CD1c-positive myeloid dendritic cell (primary cell): ENCODE measurements around the gene NUCKS1.

Experiments used
- DNase-seq: peaks from one replicate; pipeline ENCODE4 v3.0.0-alpha.2; 2016; ENCODE audit errors: extremely low spot score

The NUCKS1 gene, protein sequence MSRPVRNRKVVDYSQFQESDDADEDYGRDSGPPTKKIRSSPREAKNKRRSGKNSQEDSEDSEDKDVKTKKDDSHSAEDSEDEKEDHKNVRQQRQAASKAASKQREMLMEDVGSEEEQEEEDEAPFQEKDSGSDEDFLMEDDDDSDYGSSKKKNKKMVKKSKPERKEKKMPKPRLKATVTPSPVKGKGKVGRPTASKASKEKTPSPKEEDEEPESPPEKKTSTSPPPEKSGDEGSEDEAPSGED

DNA sequence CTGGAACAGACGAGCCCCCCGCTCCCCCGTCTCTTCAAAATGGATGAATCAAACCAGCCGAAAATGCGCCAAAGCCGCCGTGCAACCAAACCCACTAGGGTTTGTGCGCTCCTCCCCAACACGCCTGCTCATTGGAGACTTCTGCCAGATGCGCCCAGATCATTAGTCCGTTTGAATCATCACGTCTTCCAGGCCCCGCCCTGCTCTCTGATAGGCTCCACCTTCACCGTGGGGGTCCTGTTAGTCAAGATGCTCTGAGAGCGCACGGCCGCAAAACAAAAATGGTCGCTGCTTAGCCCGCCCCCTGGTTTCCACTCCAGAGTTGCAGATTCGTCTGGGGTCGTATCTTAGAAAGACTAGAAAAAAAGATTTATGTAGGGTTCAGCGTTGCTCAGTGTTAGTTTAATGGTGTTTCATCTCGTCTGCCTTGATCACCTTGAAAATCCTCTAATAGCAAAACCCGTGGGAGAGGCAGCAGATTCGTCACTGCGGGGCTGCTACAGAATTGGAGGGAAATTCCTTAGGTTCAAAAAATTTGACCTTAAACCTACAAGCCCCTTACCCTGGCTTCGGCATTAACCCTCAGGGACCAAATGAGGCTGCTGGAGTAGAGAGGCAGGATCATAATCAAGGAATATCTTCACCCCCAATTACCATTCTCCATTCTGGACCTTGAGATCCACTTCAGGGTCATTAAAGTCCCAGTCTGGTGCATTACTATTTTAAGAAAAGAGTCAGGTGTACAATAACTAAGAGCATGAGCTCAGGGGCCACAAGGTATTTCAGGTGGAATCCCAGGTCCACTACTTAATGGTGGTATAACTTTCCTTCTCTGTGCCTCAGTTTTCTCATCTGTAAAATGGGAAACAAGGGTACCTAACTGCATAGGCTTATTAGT is at the start of gene NUCKS1:
TSS of gene NUCKS1 (minus strand) at position 45 of the 898 bp plus-strand sequence. CDS start 209 bp downstream, outside the sequence.
- peak; percentile 98 for DNase-seq

DNA sequence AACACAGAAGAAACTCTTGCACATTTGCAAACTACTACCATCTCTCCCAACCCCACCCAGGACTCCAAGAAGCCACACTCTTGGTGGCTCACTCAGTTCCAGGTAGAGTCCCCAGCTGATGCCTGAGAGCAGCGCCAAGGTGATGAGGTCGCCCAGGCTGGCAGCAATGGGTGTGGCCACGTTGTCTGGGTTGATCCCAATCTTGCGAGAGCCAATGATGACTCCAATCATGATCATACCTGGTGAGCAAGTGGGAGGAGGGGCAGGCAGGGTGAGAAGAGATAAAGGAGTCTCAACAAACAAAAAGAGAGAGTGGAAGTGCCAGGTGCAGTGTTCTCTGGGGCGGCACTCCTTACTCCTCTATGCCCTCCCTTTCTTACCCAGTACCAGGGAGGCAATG is 48.6 kb upstream of the NUCKS1 start:
- no peak for DNase-seq

DNA sequence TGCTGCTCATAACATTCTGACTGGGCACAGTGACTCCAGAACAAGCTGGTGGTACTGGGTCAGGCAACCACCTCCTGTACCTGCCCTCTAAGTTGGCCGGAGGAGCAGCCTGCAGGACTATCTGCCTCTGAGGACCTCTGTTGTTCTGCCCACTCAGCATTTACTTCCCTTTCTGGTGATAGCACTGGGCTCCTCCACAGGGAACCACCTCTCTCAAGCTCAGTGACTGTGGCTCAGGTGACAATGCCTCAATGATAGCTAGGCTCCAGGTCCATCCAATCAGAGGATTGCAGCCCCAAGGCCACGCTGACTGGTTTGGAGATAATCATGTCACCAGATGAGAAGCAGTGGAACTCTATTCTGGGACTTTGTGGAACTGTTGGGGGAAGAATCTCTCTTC is 47.2 kb upstream of the NUCKS1 start:
- no peak for DNase-seq

DNA sequence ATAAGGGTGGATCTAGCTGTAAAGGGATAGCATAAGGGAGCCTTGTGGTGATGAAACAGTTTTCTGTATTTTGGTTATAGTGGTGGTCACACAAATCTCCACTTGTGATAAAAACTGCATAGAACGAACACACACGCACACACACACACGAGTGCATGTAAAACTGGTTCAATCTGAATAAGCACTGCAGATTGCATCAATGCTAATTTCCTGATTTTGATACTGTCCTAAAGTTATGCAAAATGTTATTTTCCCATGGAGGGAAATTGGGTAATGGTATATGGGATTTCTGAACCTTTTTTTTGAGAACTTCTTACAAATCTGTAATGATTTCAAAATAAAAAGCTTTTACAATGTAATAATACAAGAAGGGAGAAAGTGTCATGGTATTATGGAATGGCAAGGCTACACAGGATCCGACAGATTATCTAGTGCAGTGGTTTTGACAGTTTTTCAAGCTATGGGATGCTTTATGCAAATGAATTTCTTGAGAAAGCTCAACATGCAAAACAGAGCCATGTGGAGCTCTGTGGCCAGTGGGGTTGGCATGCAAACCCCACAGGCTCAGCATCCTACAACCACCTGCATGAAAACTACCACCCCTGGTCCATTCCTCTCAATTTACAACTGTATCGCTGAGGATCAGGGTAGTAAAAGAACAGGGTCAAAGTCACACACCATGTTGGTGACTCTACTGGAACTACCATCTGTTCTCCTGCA is 44.2 kb upstream of the NUCKS1 start:
- DNase-seq: peak; percentile 21

DNA sequence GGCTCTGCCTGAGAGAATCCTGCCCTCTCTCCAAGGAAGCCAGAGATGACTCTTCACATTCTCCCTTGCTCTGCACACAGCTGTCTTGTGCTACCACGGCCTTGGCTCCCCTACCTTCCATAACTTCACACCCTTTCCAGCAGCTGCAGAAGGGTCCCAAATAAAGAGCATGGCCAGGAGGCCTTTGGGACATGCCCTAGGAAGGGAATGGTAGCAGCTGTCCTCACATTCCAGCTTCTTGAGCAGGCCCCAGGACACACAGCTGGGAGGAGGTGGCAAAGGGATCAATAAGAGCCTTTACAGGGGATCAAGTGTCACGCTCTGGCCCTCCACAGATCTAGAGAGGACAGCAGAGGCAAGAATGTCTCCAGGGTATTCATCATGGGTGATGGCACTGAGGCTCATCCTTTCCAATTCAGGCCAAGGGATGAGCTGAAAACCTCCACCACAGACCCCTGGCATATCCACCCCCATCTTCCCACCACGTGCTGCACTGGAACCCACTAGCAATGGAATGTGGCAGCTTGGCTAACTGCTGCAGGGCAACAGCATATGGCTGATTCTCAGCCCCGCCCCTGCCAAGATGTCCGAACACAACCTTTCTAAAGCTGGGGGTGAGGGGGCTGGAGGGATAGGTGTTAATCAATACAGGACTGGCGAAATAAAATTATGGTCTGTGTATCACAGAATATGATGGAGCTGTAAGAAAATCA is 43.1 kb upstream of the NUCKS1 start:
- no peak for DNase-seq

DNA sequence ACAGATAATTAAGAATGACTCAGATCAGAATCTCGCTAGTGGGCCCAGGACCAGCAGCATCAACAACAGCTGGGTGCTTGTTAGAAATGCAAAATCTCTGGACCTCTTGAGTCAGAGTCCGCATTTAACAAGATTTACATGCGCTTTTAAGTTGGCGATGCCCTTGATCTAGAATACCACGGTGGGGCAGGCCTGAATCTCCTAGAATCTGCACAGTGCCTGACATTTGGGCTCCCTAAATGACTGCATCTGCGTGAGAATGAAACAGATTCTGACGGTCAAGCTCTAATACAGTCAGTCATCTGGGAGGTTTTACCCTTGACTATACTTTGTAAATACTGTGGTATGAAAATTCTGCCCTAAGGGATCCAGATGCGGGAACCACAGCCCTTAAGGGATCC is 42.5 kb upstream of the NUCKS1 start:
- DNase-seq: no peak

DNA sequence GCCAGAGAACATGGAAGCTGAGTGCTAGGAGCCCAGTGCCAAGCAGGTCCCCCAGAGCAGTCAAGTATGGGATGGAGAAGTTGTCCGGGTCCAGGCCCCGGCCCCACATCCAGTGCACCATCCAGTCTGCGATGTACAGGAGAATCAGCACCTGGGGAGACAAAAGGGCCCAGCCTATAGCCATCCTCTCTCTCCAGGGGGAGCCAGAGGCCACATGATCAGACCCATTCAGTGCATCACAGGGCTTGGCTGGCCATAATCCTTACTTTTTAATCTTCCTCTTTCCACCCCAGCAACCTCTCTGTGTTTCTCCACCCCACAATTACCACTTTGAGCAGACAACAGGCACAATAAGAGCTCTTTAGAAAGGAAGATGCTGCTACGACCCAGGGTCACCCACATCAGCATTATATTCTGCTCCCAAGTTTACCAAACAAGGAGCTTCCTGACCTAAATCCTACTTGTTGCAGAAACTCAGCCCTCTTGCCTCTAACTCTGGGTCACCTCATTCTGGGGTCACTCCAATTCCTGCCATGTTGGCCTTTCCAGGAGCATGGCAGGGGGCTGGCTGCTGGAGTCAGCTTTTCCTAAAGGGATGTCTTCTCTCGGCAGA is 41.7 kb upstream of the NUCKS1 start:
- DNase-seq: peak; percentile 64

DNA sequence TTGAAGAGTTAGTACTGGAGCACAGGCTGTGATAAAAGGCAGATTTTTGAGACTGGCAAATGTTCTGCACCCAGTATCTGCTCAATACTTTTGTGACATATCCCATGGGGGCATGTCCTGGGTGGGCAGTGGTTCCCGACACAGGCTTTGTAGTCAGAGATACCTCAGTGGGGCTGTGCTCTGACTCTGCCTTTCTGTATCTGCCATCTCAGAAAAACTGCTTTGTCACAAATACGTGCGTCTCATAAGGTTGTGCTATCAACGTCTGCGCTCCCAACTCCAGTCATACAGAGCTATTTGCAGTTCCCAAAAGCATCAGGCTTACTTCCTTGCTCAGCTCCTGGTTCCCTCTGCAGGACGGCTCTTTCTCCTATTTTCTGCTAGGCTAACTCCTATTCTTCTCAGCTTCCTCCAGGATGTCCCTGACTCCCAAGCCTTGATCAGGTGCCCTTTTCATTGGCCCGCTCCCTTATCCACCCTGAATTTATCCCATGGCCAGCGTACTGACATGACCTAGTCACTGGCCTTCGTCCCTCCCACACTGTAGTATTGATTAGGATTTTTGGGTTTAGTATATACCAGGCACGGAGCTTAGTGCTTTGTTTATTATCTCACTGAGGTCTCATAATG is 37.4 kb upstream of the NUCKS1 start:
- no peak for DNase-seq

DNA sequence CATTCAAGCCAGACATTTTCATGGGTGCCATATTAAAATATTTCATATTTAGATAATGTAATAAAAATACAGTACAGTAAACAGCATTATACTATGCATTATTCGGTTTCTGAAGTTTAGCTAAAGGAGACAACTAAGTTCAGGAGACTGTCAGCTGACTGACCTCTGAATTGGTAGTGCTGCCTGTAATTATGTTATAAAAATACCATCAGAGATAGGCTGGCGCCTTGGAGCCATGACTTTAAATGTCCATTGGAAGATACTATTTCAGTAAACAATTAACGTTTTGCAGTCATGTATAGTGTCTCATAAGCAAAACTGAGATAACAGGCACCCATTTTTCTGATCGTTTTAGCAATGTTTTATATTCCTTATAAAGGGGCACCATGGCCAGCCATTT is 36.6 kb upstream of the NUCKS1 start:
- no peak for DNase-seq

DNA sequence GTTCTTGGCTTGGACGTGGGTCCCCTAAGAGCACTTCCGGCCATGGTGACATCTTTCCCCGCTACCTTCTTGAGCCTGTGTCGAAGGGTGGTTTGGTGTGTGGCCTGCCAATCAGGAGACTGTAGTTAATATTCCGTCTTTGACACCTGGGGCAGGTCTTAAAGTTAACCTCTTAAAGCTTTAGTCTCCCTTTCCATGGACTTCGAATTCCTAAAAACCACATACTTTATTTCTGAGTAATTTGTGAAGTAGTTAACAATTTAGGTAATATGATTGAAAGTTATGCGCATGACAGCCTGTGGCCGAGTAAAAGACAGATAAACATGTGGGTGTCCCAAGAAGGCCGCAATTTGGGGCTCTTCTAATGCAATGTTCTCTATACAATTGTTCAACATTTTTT is 35.5 kb upstream of the NUCKS1 start:
- DNase-seq: no peak

DNA sequence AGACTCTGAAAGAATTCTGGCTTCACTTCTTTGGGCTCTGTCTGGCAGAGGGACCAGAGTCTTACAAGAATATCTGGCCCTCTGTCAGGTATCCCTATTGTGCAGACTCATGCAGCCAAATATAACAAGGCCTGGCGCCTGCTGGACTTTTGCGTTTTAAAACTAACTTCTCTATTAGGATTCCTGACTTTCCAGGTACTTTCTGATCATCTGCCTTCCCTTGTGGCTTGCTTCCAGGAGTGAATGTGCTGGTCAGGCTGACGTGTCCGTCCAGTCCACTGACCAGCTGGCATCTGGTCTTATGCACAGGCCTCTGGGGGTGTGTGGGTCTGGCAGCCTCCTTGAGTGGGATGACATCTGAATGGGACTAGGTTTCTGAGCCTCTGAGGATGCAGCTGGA is 33.9 kb upstream of the NUCKS1 start:
- DNase-seq: no peak

DNA sequence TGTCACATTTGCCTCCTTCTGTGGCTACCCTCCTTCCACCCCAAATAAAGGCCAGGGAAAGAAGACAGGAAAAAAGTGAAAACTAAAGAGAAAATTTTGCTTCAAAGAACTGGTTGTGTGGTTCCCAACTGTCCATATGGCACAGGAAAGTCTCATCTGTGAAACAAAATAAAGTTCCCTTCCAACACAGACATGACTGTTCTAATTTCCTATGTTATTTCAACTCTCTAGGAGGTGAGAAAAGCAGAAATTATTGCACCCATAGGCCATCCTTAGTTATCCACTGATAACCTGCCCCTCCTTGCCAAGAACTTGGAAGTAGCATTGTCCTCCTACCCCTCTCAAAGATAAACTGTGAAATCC is 33.4 kb upstream of the NUCKS1 start:
- DNase-seq: no peak

DNA sequence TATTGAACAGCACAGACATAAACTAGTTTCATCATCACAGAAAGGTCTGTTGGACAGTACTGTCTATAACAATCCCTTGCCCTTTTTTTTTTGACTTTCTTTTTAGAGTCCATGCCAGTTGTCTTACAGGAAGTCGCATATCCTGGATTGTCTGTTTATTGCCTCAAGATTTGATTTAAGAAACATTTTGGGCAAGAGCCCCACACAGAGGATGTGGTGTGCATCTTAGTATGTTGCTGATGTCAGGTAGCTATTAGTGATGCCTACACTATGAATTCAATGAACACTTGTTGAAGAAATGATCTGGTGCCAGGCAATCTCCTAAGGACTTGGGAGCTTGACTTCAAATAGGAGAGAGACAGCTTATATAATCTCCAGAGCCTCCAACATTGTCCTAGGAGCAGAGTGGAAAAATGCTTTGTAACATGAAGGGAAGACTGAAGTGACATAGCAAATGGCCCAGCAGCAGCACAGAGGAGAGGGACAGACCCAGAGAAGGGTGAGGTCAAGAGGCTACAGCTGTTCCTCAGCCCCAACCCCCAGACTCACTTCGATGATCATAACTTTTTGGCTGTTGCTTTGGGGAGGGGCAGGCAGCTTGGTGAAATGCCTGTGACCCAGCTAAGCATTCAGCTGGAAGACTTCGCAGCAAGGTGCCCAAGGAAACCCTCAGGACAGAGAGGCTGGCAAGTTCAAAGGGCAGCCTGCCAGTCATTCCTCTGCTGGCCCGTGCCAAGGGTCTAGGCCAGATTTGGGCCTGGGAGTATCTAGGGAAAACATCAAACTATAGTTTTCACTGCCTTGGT is 32.8 kb upstream of the NUCKS1 start:
- DNase-seq: no peak

DNA sequence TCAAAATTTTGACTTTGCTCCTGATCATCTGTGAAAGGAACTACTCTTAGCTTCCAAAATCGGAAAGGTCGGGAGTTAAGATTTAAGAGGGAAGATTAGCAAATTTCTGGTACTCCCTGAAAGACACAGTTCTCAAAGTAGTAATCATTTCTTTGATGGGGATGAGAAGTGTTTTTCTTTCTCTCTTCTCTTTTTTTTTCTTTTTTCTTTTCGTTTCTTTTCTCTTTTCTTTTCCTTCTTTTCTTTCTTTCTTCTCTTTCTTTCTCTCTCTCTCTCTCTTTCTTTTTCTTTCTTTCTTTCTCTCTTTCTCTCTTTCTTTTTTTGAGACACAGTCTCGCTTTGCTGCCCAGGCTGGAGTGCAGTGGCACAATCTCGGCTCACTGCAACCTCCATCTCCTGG is 30.4 kb upstream of the NUCKS1 start:
- DNase-seq: no peak

DNA sequence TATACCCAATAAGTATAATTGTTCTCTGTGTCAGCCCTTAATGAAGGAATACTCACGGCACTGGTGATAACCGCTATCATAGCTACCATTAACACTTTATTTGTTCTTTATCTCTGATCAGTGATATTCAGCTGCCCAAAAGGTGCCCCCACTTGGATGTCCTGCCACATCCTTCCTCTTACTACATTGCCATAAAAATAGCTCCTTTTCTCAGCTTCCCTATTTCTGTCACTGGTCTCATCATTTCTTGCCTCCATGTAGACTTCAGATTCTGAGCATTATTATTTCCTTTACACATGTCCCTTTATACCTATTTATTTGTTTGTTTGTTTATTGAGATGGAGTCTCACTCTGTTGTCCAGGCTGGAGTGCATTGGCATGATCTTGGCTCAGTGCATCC is 28.0 kb upstream of the NUCKS1 start:
- peak; percentile 46 for DNase-seq

DNA sequence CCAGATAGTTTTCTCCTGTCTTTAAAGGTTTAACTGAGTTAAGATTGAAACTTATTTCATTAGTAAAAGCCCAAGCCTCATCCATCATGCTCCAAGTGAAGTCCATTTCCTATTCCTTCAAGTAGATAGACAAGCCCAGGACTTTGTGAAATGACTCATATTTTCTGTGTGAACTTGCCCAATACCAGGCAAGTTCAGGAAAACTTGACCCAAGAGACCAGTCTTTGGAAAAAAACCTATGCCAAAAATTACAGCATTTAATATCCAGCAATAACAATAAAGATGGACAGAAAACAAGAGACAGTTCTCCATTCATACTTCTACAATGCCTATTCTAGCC is 25.7 kb upstream of the NUCKS1 start:
- peak; percentile 28 for DNase-seq

DNA sequence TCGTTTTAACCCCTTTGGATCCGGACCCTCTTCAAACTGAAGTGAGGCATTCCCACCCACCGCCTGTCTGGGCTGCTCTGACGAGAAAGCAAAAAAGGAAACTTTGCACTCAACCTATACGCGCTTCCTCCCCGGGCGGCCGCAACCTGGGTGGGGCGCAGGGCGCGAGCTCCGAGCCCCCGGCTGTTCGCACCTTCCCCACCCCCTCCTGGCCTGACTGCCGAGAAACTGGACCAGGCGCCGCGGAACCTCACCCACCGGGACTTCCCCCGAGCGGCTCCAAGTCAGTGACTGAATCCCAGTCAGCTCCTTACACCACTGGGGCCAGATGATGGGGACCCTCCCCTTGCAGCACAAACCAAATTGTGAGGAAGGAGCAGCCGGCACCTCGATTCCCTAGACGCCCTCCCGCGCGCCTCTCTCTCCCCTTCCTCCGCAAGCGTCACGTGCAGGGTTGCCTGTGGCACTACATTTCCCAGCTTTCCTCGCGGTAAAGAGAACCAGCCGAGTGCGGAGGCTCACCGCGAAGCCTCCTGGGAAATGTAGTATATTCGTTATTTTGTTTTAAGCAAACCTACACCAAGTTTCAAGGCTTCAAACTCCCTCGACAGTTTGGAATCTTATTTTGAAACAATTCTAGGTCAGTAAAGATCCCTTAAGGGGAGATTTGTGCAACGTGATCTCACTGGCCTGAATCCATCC is 25.2 kb upstream of the NUCKS1 start, which contains the start of gene RAB29:
TSS of gene RAB29 (minus strand) at position 468 of the 702 bp plus-strand sequence. CDS start 526 bp downstream, outside the sequence.
- peak; percentile 89 for DNase-seq

DNA sequence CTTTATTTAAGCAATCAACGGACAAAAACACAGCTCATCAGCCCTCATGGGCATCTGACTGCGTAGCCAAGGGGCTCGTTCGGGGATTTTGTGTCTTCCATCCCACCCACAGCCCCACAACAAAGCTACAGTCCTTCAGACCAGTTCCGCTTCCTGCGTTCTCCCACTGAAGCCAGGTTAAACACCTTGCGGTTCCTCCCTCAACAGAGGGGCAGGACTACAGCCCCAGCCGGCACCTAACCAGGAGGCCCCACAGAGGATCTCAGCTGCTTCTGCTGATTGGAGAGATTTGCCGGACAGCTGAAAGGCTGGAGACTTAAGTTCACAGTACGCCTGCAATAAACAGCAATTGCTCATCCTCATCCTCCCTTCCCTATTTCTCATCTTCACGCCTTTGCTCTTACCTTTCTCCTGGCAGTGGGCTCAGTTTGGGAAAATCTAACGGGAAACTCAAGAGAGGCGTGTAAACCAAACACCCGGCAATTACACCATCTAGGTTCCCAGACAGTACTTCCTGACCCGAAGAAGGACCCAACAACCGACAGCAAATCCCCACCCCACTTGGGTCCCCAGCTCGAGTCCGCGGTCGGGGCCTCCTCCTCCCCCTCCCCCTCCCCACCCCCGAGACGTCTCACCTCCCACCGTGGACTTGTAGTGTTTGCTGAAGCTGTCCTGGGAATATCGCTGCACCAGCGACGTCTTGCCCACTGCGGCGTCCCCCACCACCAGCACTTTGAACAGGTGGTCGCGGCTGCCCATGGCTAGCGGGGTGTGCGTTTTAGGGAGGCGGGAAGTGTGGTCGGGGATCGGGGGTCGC is 24.4 kb upstream of the NUCKS1 start:
- peak; percentile 30 for DNase-seq

DNA sequence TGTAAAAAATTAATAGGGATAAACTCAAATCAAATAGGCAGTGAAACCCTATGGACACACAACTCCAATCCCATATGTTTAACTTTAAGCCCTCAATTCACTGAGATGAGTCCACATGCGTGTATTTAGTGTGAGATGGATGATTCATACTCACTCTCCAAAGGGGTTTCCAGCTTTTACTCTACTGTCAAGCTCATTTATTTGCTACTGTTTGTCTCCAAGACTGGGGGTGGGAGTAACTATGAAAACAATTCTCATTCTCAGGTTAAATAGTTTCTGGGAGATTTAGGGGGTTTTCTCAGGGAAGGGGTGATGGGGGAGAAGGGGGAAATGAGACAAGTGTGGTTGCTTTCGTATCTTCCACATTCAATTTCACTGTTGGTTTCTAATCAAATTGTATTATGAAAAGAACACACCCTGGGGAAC is 22.6 kb upstream of the NUCKS1 start:
- no peak for DNase-seq
